ENCODE measurements around the gene LGALSL.

- TF ChIP-seq CTCF (conservative IDR thresholded peaks at IDR 0.05; ENCODE audit: low read length) (no peak), EZH2phosphoT487 (IDR thresholded peaks at IDR 0.05; ENCODE audit: borderline replicate concordance) (no peak)
Measured at GRCh38 chr2:64410671-64411070, 43.3 kb upstream of the LGALSL start.

Measured in Loucy (cell line).